T-helper 1 cell treated with Interleukin-12 subunit alpha and Interleukin-12 subunit beta and Interleukin-4 antibody, amounts not matched to agents 30 μg/mL and 1 μg/mL, for 36 hours (primary cell): Measurements from ENCODE around the gene DCLRE1A.
"Not testable (repeated sequence)": the region's sequence is repeated elsewhere in the genome, so short reads cannot be mapped to it uniquely, and the experiment has no call there.

Experiments used
- H3K27ac Mint-ChIP-seq: one replicate; pipeline ENCODE4 v1.8.0; 2021; ENCODE audit warnings: mild to moderate bottlenecking, mixed read lengths
- H3K27me3 Mint-ChIP-seq: one replicate; pipeline ENCODE4 v1.8.0; 2021; ENCODE audit warnings: low read depth, mixed read lengths
- H3K36me3 Mint-ChIP-seq: one replicate; pipeline ENCODE4 v1.8.0; 2021; ENCODE audit warnings: low read depth, mixed read lengths
- H3K4me1 Mint-ChIP-seq: one replicate; pipeline ENCODE4 v1.8.0; 2021; ENCODE audit warnings: low read depth, mixed read lengths
- H3K4me3 Mint-ChIP-seq: one replicate; pipeline ENCODE4 v1.8.0; 2021; ENCODE audit warnings: mild to moderate bottlenecking, moderate library complexity, mixed read lengths
- H3K9me3 Mint-ChIP-seq: one replicate; pipeline ENCODE4 v1.8.0; 2021; ENCODE audit warnings: mixed read lengths

Gene DCLRE1A

DNA sequence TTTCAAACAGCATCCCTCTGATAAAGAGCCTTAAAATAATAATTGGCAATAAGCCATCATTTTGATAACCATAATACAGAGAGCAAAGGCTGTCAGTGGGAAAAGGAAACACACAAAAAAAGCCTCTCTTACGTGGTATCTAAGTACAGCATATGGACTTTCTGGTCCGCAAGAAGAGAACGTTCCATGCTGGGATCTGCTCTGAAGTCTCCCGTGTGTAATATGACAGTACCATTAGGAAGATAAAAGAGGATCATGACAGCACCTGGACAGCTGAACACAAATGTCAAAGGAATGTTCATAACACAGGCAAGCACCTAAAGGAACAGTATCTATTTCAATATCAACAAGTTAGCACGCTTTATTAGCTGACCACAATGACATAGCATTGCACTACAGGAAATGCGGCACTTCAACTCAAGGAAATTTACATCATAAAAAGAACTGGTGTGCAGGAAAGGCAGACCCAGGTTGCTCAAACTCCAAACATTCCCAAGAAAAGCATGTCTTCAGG, 9.9 kb downstream of the DCLRE1A start:
- Mint-ChIP-seq H3K4me3 (no peak overlapping the region), H3K36me3 (peaks cover 28% of the 10 kb centered on the region), H3K27me3 (no peaks in the 10 kb centered on the region), H3K9me3 (no peaks in the 10 kb centered on the region), H3K27ac (no peak overlapping the region), H3K4me1 (peaks cover 10% of the 10 kb centered on the region)

DNA sequence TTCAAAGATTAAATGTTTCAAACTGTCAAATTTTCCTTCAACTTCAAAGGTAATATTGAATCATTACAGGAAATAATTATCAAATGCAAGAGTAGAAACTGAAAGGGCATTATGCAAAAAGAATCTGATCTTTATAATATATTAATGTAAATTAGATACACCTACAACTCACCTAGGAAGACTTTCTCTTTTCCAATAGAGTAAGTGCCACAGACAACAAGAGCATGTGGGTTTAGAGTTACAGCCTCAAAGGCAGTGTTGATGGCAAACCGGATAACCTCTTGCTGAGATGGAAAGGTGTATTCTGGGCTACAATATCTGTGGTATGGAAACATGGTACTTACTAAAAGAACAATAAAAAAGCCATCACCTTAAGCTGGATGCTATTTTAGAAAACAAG, 11.7 kb downstream of the DCLRE1A start:
- Mint-ChIP-seq H3K4me1 (peaks cover 5% of the 10 kb centered on the region), H3K27ac (no peak overlapping the region), H3K27me3 (no peaks in the 10 kb centered on the region)

DNA sequence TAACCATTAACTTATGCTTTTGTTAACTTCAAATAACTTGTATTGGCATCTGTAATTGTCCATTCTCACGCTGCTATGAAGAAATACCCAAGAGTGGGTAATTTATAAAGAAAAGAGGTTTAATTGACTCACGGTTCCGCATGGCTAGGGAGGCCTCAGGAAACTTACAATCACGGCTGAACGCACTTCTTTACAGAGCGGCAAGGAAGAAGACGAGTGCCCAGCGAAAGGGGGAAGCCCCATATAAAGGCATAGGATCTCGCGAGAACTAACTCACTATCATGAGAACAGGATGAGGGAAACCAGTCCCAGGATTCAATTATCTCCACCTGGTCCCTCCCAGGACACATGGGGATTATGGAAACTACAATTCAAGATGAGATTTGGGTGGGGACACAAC, 25.3 kb downstream of the DCLRE1A start:
- not testable (repeated sequence) for H3K27ac Mint-ChIP-seq, H3K4me1 Mint-ChIP-seq, H3K9me3 Mint-ChIP-seq, H3K4me3 Mint-ChIP-seq, H3K36me3 Mint-ChIP-seq
- H3K27me3 Mint-ChIP-seq, result peaks cover 25% of the 10 kb centered on the region

More for the DNA sequence above, 11.7 kb downstream of the DCLRE1A start:
- no peak overlapping the region for H3K4me3 Mint-ChIP-seq
- H3K9me3 Mint-ChIP-seq, result no peaks in the 10 kb centered on the region
- H3K36me3 Mint-ChIP-seq, result peaks cover 30% of the 10 kb centered on the region

DNA sequence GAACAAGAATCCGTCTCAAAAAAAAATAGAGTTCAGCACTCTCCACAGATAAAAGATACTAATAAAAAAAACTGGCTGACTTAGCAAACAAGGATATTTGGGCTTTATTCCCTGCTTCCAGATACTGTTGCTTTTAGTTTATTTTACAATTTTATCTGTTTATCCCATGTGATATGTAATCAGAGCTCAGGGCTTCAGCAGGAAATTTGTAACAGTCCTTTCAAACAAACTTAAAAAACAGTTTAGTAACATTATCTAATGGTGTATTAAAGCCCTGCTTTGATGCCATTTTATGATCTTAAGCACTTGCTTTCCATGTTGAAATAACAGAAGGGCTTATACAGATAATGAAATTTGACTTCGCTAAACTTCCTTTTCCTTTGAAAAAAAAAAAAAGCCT, 28.1 kb downstream of the DCLRE1A start:
- Mint-ChIP-seq H3K4me3 (no peak overlapping the region), H3K27me3 (peaks cover 32% of the 10 kb centered on the region), H3K36me3 (no peaks in the 10 kb centered on the region), H3K9me3 (no peaks in the 10 kb centered on the region), H3K27ac (no peak overlapping the region), H3K4me1 (no peaks in the 10 kb centered on the region)

DNA sequence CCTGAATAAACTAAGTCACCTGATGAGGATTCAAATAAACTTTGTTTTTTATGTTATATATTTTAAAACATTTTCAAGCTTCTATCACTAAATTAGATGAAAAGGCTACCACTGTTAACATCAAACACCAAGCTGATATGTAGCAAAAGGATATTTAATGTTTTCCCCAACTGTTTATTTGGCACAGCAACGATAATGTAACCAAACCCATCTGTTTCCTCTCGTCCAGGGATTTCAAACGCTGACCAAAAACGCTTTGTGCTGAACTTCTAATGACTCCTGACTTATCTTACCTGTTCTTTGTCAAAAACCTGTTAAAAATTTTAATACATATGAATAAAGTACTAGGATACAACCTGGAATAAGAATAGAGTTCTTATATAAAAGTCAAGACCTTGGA, 30.5 kb downstream of the DCLRE1A start:
- no peak overlapping the region for H3K4me3 Mint-ChIP-seq
- H3K9me3 Mint-ChIP-seq, result no peaks in the 10 kb centered on the region
- H3K36me3 Mint-ChIP-seq, result no peaks in the 10 kb centered on the region
- no peaks in the 10 kb centered on the region for H3K4me1 Mint-ChIP-seq
- no peak overlapping the region for H3K27ac Mint-ChIP-seq
- H3K27me3 Mint-ChIP-seq, result peaks cover 27% of the 10 kb centered on the region

DNA sequence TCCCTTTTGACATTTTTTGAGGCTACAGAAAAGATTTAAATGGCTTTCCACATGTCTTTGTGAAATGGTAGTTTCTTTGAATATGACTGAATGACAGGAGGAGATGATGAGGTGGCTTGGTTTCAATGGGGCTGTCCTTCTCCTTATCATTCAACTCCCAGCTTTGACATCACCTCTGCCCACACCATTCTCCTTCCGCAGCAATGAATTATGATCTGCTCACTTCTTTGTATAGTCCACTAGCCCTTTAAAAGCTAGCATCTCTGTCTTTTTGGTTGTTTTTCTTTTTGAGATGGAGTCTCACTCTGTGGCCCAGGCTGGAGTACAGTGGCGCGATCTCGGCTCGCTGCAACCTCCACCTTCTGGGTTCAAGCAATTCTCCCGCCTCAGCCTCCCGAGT, 31.7 kb downstream of the DCLRE1A start:
- Mint-ChIP-seq H3K27ac (no peak overlapping the region), H3K9me3 (no peaks in the 10 kb centered on the region), H3K4me3 (no peak overlapping the region), H3K27me3 (peaks cover 24% of the 10 kb centered on the region), H3K4me1 (no peaks in the 10 kb centered on the region), H3K36me3 (no peaks in the 10 kb centered on the region)

DNA sequence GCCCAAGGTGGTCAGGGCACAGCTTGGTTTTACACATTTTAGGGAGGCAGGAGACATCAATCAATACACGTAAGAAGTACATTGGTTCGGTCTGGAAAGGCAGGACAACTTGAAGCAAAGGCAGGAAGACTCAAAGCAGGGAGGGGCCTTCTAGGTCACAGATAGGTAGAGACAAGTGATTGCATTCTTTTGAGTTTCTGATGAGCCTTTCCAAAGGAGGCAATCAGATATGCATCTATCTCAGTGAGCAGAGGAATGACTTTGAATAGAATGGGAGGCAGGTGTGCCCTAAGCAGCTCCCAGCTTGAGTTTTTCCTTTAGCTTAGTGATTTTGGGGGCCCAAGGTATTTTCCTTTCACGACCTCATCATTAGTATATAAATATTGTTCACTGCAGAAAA, 32.6 kb downstream of the DCLRE1A start:
- not testable (repeated sequence) for H3K9me3 Mint-ChIP-seq, H3K27ac Mint-ChIP-seq, H3K4me1 Mint-ChIP-seq, H3K36me3 Mint-ChIP-seq, H3K4me3 Mint-ChIP-seq
- peaks cover 19% of the 10 kb centered on the region for H3K27me3 Mint-ChIP-seq

DNA sequence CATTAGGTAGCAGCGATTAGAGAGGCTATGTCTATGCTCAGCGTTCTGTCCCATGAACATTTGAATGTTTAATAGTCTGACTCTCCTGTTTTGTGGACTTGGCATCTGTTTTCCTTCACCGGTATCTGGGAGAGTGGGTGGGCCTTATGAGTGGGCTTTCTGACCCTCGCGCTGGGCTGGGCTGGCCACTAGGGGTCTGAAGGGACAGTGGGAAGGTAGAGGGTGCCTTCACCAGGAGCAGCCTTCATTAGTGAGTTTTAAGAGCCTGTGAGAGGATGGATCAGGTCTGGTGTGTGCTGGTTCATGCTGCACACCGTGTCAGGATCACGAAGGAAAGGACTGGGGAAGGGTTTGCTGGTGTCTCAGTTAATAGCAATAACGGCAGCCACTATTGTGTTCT, 33.4 kb downstream of the DCLRE1A start:
- H3K27me3 Mint-ChIP-seq, result peaks cover 19% of the 10 kb centered on the region
- no peaks in the 10 kb centered on the region for H3K9me3 Mint-ChIP-seq
- H3K27ac Mint-ChIP-seq, result no peak overlapping the region
- no peaks in the 10 kb centered on the region for H3K36me3 Mint-ChIP-seq
- no peaks in the 10 kb centered on the region for H3K4me1 Mint-ChIP-seq
- no peak overlapping the region for H3K4me3 Mint-ChIP-seq

DNA sequence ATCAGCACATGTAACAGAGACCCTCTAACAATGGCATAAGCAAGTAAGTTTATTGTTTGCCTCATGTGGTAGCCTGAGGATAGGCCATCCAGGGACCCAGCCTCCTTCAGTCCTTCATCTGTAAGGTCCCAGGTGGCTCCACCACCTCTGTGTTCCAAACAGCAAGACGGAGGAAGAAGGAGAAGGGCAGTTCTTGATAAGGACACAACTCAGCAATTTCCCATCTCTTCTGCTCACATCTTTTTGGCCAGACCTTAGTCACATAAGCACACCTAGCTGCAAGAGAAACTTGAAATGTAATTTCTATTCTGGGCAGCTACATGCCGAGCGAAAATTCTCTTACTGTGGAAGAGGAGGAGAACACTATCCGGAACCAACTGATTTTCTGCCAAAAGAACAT, 33.9 kb downstream of the DCLRE1A start:
- H3K36me3 Mint-ChIP-seq, result no peaks in the 10 kb centered on the region
- no peak overlapping the region for H3K4me3 Mint-ChIP-seq
- H3K4me1 Mint-ChIP-seq, result no peaks in the 10 kb centered on the region
- peaks cover 19% of the 10 kb centered on the region for H3K27me3 Mint-ChIP-seq
- H3K27ac Mint-ChIP-seq, result no peak overlapping the region
- no peaks in the 10 kb centered on the region for H3K9me3 Mint-ChIP-seq

DNA sequence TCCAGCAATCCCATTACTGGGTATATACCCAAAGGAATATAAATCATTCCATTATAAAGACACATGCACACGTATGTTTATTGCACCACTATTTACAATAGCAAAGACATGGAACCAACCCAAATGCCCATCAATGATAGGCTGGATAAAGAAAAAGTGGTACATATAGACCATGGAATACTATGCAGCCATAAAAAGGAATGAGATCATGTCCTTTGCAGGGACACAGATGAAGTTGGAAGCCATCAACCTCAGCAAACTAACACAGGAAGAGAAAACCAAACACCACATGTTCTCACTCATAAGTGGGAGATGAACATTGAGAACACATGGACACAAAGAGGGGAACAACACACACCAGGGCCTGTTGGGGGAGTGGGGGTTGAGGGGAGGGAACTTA, 39.2 kb downstream of the DCLRE1A start:
- not testable (repeated sequence) for H3K27ac Mint-ChIP-seq, H3K4me1 Mint-ChIP-seq, H3K4me3 Mint-ChIP-seq, H3K36me3 Mint-ChIP-seq, H3K9me3 Mint-ChIP-seq
- H3K27me3 Mint-ChIP-seq, result peaks cover 26% of the 10 kb centered on the region

DNA sequence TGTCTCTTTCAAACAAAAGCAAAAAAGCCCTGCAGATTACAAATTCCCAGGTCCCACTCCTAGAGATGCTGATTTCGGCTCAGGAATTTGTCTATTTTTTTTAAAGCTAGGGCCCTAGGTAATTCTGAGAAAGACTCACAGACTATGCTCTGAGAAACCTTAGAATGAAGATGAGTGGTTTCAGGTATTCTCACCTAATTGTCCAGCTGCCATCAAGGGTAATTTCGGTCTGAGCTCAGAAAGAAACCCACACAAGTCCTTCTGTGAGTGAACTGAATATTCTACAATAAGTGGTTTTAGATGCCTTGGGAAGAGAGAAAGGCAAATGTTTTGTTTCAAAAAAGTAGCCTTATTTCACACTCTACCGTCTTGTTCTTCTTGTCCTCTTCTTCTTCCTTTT, 45.7 kb downstream of the DCLRE1A start:
- H3K4me1 Mint-ChIP-seq, result no peaks in the 10 kb centered on the region

DNA sequence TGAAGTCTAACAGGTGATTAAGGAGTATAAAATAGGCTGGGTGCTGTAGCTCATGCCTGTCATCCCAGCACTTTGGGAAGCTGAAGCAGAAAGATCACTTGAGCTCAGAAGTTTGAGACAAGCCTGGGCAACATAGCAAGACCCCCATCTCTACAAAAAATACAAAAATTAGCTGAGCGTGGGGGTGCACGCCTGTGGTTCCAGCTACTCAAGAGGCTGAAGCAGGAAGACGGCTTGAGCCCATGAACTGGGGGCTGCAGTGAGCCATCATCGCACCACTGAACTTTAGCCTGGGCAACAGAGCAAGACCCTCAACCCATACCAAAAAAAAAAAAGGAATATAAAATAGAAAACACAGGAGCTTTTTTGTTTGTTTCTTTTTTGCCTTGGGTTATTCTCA, 47.4 kb downstream of the DCLRE1A start:
- H3K27me3 Mint-ChIP-seq, result peaks cover 48% of the 10 kb centered on the region
- H3K9me3 Mint-ChIP-seq, result no peaks in the 10 kb centered on the region
- H3K4me3 Mint-ChIP-seq, result no peak overlapping the region
- H3K36me3 Mint-ChIP-seq, result no peaks in the 10 kb centered on the region
- no peak overlapping the region for H3K27ac Mint-ChIP-seq
- no peaks in the 10 kb centered on the region for H3K4me1 Mint-ChIP-seq

More for the DNA sequence above, 45.7 kb downstream of the DCLRE1A start:
- Mint-ChIP-seq H3K27me3 (peaks cover 52% of the 10 kb centered on the region), H3K9me3 (no peaks in the 10 kb centered on the region), H3K27ac (no peak overlapping the region), H3K36me3 (no peaks in the 10 kb centered on the region), H3K4me3 (no peak overlapping the region)

DNA sequence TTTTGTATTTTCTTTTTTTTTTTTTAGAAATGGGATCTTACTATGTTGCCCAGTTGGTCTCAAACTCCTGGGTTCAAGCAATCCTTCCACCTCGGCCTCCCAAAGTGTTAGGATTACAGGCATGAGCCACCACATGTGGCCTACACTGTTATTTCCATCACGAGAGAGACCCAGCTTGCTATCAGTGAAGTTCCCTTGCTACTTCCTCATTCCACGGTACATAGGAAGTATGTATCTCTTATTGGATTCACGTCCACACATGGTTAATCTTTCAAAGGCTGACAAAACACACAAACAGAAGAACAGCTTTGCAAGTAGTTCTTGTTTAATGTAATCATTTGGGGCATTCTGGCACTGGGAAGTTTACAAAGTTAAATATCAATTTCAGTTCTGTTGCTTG, 50.9 kb downstream of the DCLRE1A start:
- no peak overlapping the region for H3K4me3 Mint-ChIP-seq
- H3K36me3 Mint-ChIP-seq, result no peaks in the 10 kb centered on the region
- no peak overlapping the region for H3K27ac Mint-ChIP-seq
- no peaks in the 10 kb centered on the region for H3K9me3 Mint-ChIP-seq
- H3K4me1 Mint-ChIP-seq, result peaks cover 3% of the 10 kb centered on the region
- H3K27me3 Mint-ChIP-seq, result peaks cover 47% of the 10 kb centered on the region

DNA sequence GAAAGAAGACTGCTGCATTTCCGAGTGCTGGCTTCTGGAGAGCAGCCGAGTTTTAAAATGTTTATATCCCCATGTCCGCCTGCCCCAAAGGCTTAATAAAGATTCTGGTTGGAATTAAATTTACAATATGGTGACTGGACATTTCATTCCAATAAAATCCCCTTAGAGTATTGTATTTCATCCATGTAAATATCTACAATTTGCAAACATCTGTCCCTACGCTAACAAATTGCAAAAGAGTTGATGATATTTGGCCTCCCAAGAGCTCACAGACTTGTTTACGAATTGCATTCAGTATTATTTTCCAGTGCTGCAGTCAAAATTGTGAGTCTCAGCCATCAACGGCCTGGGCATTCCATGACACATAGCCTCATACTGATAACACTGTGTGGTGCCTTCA, 52.3 kb downstream of the DCLRE1A start:
- Mint-ChIP-seq H3K27me3 (peaks cover 59% of the 10 kb centered on the region), H3K4me3 (no peak overlapping the region), H3K9me3 (no peaks in the 10 kb centered on the region), H3K4me1 (peaks cover 3% of the 10 kb centered on the region), H3K27ac (no peak overlapping the region), H3K36me3 (no peaks in the 10 kb centered on the region)

DNA sequence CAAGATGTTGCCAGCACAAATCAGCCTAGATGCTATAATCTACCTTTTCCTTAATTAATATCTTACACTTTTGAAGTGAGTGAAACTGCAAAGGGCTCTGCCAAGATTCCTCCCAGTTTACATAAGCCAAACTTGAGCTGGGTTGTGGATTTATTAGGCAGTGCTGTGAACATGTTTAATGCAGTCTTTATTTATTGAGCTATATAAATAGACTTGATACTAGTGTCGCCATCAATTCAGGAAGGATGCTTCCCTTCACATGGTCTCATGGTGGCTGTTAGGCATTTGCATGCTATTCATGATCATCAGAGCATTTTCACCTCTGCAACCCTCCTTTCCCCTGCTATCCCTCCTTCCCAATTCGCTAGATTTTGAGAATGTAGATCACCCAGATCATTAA, 62.2 kb downstream of the DCLRE1A start:
- H3K27ac Mint-ChIP-seq, result no peak overlapping the region
- no peaks in the 10 kb centered on the region for H3K9me3 Mint-ChIP-seq
- H3K4me1 Mint-ChIP-seq, result no peaks in the 10 kb centered on the region
- peaks cover 45% of the 10 kb centered on the region for H3K27me3 Mint-ChIP-seq
- no peaks in the 10 kb centered on the region for H3K36me3 Mint-ChIP-seq
- H3K4me3 Mint-ChIP-seq, result no peak overlapping the region

DNA sequence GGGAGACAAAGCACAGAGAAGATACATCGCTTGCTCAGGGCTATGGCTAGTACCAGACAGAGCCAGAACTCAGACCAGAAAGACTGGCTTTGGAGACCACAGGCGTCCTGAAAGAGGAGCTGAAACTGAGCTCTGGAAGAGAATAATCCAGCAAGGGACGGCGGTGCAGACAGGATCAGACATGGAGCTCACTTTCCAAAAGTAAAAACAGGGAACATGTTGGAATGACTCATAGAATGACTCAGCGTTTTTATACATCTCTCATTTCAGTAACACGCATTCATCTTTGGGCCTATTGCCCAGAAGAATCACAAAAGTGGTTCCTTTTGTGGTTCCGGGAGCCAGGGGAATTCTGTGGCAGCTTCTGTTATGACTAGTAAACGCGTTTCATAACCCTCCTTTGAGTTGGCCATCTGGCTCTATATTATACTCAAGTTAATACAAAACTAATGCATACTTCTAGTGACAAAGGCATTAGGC, 65.2 kb downstream of the DCLRE1A start:
- no peaks in the 10 kb centered on the region for H3K36me3 Mint-ChIP-seq
- no peak overlapping the region for H3K27ac Mint-ChIP-seq
- H3K4me1 Mint-ChIP-seq, result no peaks in the 10 kb centered on the region
- H3K9me3 Mint-ChIP-seq, result no peaks in the 10 kb centered on the region
- H3K4me3 Mint-ChIP-seq, result no peak overlapping the region
- H3K27me3 Mint-ChIP-seq, result peaks cover 21% of the 10 kb centered on the region
